Inflammatory macrophage (primary cell): ENCODE data around the gene HMX1.

Experiments used
- DNase-seq, 2 donors: peaks; one replicate each; pipeline ENCODE4 v3.0.0-alpha.2; 2020 to 2022
- total RNA-seq, 18 experiments: gene quantifications; one replicate each; lab custom pipeline; 2026; ENCODE audit warnings: mixed read lengths in 6 of 18, inconsistent platforms in 2 of 18; lab: John Stamatoyannopoulos, UW

Gene HMX1
- total RNA-seq, result 0 to 0.03 (median 0) reads per million in 18 experiments

- no peak for DNase-seq
These were observed at the start of gene HMX1 for GRCh38 chr4:8871417-8872401. Gene HMX1, minus strand, starts transcription at chr4:8871839. Its CDS starts 225 bp downstream, at chr4:8871614.

GRCh38 chr4:8920969-8921368 is 49.3 kb upstream of the HMX1 start:
- no peak for DNase-seq

GRCh38 chr4:8920289-8920965 is 48.8 kb upstream of the HMX1 start:
- DNase-seq, result no peak

GRCh38 chr4:8919651-8920288 is 48.1 kb upstream of the HMX1 start:
- no peak for DNase-seq

GRCh38 chr4:8917868-8918783 is 46.5 kb upstream of the HMX1 start:
- peak; percentile 25 to 58 for DNase-seq

GRCh38 chr4:8917321-8917811 is 45.7 kb upstream of the HMX1 start:
- DNase-seq, result no peak

GRCh38 chr4:8916906-8917305 is 45.3 kb upstream of the HMX1 start:
- DNase-seq, result no peak

GRCh38 chr4:8916351-8916885 is 44.8 kb upstream of the HMX1 start:
- DNase-seq, result no peak

- DNase-seq, result no peak
These were observed 43.9 kb upstream of the HMX1 start for GRCh38 chr4:8915201-8916200.

- no peak for DNase-seq
These were observed 43.0 kb upstream of the HMX1 start for GRCh38 chr4:8914461-8915171.

- DNase-seq, result no peak
These were observed 42.3 kb upstream of the HMX1 start for GRCh38 chr4:8913858-8914460.

- no peak for DNase-seq
These were observed 41.6 kb upstream of the HMX1 start for GRCh38 chr4:8913121-8913857.

- no peak for DNase-seq
These were observed 40.9 kb upstream of the HMX1 start for GRCh38 chr4:8912506-8912905.

- DNase-seq, result no peak
These were observed 40.4 kb upstream of the HMX1 start for GRCh38 chr4:8912089-8912455.

GRCh38 chr4:8911316-8912088 is 39.9 kb upstream of the HMX1 start:
- no peak for DNase-seq

- no peak for DNase-seq
These were observed 39.2 kb upstream of the HMX1 start for GRCh38 chr4:8910822-8911315.

- no peak for DNase-seq
These were observed 38.6 kb upstream of the HMX1 start for GRCh38 chr4:8910100-8910821.
